Omental fat pad (tissue), 4 donors: ENCODE measurements around the gene LIN7A. TPM values are rescaled to one million over a fixed set of nuclear protein-coding genes. Genes with fewer than 3 reads are reported as not detected.

Experiments
- ATAC-seq: fragments of 150-250 bp; one replicate; pipeline ENCODE4 v1.9.1; 2016; ENCODE audit warnings: mild to moderate bottlenecking, moderate library complexity; ENCODE audit not compliant: low FRiP score
- DNase-seq: peaks from one replicate; pipeline ENCODE4 v3.0.0-alpha.2; 2019; ENCODE audit warnings: low spot score
- CTCF ChIP-seq, 3 donors: fragments of 450-650 bp; IDR thresholded peaks; one replicate each; pipeline ENCODE4 v1.5.1; 2016 to 2017; ENCODE audit warnings: antibody characterized with exemption in 3 of 3, mild to moderate bottlenecking in 3 of 3, moderate library complexity in 2 of 3
- total RNA-seq, 4 donors: library from RNA; depleted of rRNA; stranded (reverse); fragments of >200 nt; gene quantifications; one replicate each; pipeline ENCODE4 v1.1.0, GENCODE V29; 2016

LIN7A gene
- total RNA-seq, 4 donors from 2014 or later: 4.8 to 16.2 (median 6.6) TPM

DNA sequence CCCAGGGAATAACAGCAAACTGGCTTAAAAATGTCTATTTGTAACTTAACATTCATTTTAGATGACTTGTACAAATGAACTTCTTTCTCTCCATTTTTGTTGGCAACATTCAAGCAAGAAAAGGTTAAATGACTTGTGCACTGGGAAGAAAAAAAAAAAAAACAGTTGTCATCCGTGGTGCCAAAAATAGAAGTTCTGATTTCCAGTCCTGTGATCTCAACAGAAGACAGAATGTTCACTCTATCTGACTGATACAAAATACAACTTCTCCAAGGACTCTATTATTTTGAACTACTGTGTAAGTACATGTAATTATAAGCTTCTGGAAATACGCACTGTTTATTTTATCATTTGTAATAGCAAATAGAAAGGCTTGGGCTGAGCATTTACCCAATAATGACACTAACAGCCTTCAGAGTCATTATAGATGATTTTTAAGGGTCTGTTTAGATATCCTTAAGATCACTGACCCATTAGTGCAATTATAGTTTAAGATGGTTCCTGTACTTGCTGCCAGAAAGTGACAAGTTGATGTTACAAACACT is 59.9 kb downstream of the LIN7A start:
- ATAC-seq (no peak), DNase-seq (no peak)
- TF ChIP-seq CTCF (IDR thresholded peaks at IDR 0.05): no peak

- no peak for ATAC-seq
- DNase-seq: no peak
- TF ChIP-seq CTCF (IDR thresholded peaks at IDR 0.05): no peak
These were observed 65.7 kb downstream of the LIN7A start for GRCh38 chr12:80872053-80872452.

DNA sequence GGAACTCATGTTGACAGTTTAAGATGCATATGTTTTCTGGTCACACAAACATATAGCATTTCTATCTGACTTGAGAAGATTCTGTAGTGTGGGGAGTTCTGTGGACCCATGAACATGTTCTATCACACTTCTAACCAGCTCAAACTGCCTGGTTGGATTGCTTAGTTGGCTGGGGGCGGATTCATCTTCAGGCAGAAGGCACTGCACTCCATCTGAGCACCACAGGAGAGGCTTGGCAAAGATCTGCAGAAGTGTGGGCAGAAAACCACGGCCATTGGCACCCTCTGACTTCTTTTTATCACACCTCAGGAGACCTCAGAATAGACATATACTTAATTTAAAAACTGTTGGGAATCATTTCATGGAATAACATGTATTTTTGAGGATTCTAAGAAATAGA is 68.5 kb downstream of the LIN7A start:
- DNase-seq (no peak), ATAC-seq (no peak)
- no peak for TF ChIP-seq CTCF (IDR thresholded peaks at IDR 0.05)

GRCh38 chr12:80868576-80868975 is 69.2 kb downstream of the LIN7A start:
- TF ChIP-seq CTCF (IDR thresholded peaks at IDR 0.05): no peak

GRCh38 chr12:80867941-80868340 is 69.8 kb downstream of the LIN7A start:
- TF ChIP-seq CTCF (IDR thresholded peaks at IDR 0.05): no peak
- DNase-seq (no peak), ATAC-seq (no peak)

More at GRCh38 chr12:80868576-80868975, 69.2 kb downstream of the LIN7A start:
- no peak for DNase-seq
- ATAC-seq: no peak

- no peak for DNase-seq
- ATAC-seq: no peak
- TF ChIP-seq CTCF (IDR thresholded peaks at IDR 0.05): no peak
These were observed 73.5 kb downstream of the LIN7A start for GRCh38 chr12:80864046-80864735.

DNA sequence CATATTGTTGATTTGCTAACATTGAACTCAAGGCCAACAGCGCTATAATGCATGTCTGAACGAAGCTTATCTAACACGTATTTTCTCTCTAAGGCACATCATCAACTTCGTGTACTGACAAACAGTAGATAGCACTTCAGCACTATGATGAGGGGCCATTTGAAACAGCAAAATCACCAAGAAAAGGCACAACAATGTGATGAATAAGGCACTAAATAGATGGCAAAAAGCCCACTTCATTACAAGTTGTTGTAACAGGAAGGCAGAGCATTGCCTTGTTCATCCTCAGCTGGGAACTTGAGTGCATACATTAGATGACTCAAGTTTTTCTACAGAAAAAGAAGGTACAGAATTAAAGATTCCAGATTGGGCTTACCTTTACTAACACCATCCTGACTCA is 75.2 kb downstream of the LIN7A start:
- TF ChIP-seq CTCF (IDR thresholded peaks at IDR 0.05): no peak
- no peak for ATAC-seq
- no peak for DNase-seq
